ENCODE results near the gene GMIP.

- TF ChIP-seq POLR2A (IDR thresholded peaks at IDR 0.05), result no peak
- TF ChIP-seq, protein P1, sequence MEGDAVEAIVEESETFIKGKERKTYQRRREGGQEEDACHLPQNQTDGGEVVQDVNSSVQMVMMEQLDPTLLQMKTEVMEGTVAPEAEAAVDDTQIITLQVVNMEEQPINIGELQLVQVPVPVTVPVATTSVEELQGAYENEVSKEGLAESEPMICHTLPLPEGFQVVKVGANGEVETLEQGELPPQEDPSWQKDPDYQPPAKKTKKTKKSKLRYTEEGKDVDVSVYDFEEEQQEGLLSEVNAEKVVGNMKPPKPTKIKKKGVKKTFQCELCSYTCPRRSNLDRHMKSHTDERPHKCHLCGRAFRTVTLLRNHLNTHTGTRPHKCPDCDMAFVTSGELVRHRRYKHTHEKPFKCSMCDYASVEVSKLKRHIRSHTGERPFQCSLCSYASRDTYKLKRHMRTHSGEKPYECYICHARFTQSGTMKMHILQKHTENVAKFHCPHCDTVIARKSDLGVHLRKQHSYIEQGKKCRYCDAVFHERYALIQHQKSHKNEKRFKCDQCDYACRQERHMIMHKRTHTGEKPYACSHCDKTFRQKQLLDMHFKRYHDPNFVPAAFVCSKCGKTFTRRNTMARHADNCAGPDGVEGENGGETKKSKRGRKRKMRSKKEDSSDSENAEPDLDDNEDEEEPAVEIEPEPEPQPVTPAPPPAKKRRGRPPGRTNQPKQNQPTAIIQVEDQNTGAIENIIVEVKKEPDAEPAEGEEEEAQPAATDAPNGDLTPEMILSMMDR (IDR thresholded peaks at IDR 0.05), result no peak
These were observed 14.8 kb downstream of the GMIP start for GRCh38 chr19:19628501-19629134.

Data from vagina (tissue), 2 donors.